Muscle of arm (tissue), 14 donors: ENCODE measurements around the gene TM6SF1. TPM values are rescaled to one million over a fixed set of nuclear protein-coding genes. Genes with fewer than 3 reads are reported as not detected.
"Not testable (repeated sequence)": the region's sequence is repeated elsewhere in the genome, so short reads cannot be mapped to it uniquely, and the experiment has no call there.

ENCODE experiments used
- DNase-seq: peaks from one replicate; pipeline ENCODE4 v3.0.0-alpha.2; 2013
- long read RNA-seq, 11 donors: transcript quantifications; one replicate each; lab custom pipeline, GENCODE V29; 2026
- polyA plus RNA-seq, 12 donors: library from polyadenylated mRNA; unstranded; fragments of 120-200 nt; gene quantifications; one replicate each; pipeline ENCODE4 v1.2.1, GENCODE V29; 2013; ENCODE audit not compliant: insufficient read length in 12 of 12

Gene TM6SF1
- 10 to 100 TPM in 11 of 12 donors, not detected in 1; 22.6 to 77.5 (median 61.1) TPM for polyA plus RNA-seq
- long read RNA-seq, donor 1, partial matches to known transcripts = 85 of 112 reads
- long read RNA-seq, donor 1, other reads (novel, unspliced or antisense) = 27 of 112 reads
- long read RNA-seq, donor 2, transcript TM6SF1-207 (9 exons, 1,020 nt) = minor isoform, 6 of 36 reads
- long read RNA-seq, donor 2, transcript TM6SF1-202 (10 exons, 2,074 nt) = major isoform, 29 of 36 reads
- long read RNA-seq, donor 2, partial matches to known transcripts = 0 of 36 reads
- long read RNA-seq, donor 2, other reads (novel, unspliced or antisense) = 0 of 36 reads
- long read RNA-seq, donor 3, partial matches to known transcripts = 13 of 27 reads
- long read RNA-seq, donor 3, other reads (novel, unspliced or antisense) = 10 of 27 reads
- long read RNA-seq, donor 4, transcript TM6SF1-202 (10 exons, 2,074 nt) = major isoform, 5 of 20 reads
- long read RNA-seq, donor 4, partial matches to known transcripts = 14 of 20 reads
- long read RNA-seq, donor 4, other reads (novel, unspliced or antisense) = 0 of 20 reads
- long read RNA-seq, donor 5, transcript TM6SF1-202 (10 exons, 2,074 nt) = major isoform, 22 of 195 reads
- long read RNA-seq, donor 5, partial matches to known transcripts = 170 of 195 reads
- long read RNA-seq, donor 5, other reads (novel, unspliced or antisense) = 0 of 195 reads
- long read RNA-seq, donor 6, transcript TM6SF1-202 (10 exons, 2,074 nt) = major isoform, 5 of 14 reads
- long read RNA-seq, donor 6, partial matches to known transcripts = 9 of 14 reads
- long read RNA-seq, donor 6, other reads (novel, unspliced or antisense) = 0 of 14 reads
- long read RNA-seq, donor 7, transcript TM6SF1-202 (10 exons, 2,074 nt) = major isoform, 7 of 30 reads
- long read RNA-seq, donor 7, partial matches to known transcripts = 10 of 30 reads
- long read RNA-seq, donor 7, other reads (novel, unspliced or antisense) = 11 of 30 reads
- long read RNA-seq, donor 8, transcript TM6SF1-202 (10 exons, 2,074 nt) = major isoform, 28 of 39 reads
- long read RNA-seq, donor 8, partial matches to known transcripts = 8 of 39 reads
- long read RNA-seq, donor 8, other reads (novel, unspliced or antisense) = 0 of 39 reads
- long read RNA-seq, donor 9, transcript TM6SF1-202 (10 exons, 2,074 nt) = major isoform, 5 of 6 reads
- long read RNA-seq, donor 9, partial matches to known transcripts = 0 of 6 reads
- long read RNA-seq, donor 9, other reads (novel, unspliced or antisense) = 0 of 6 reads
- long read RNA-seq, donor 10, transcript TM6SF1-202 (10 exons, 2,074 nt) = major isoform, 12 of 37 reads
- long read RNA-seq, donor 10, partial matches to known transcripts = 24 of 37 reads
- long read RNA-seq, donor 10, other reads (novel, unspliced or antisense) = 0 of 37 reads
- long read RNA-seq, donor 11, transcript TM6SF1-202 (10 exons, 2,074 nt) = major isoform, 19 of 169 reads
- long read RNA-seq, donor 11, partial matches to known transcripts = 114 of 169 reads
- long read RNA-seq, donor 11, other reads (novel, unspliced or antisense) = 35 of 169 reads

- DNase-seq = no peak
These were observed at the start of gene TM6SF1 for GRCh38 chr15:83106994-83107840. Gene TM6SF1, plus strand, starts transcription at chr15:83107645. Its CDS starts 36 bp downstream, at chr15:83107681.

- DNase-seq = no peak
These were observed 49.6 kb upstream of the TM6SF1 start for GRCh38 chr15:83057696-83058376.

GRCh38 chr15:83061680-83062079, 45.8 kb upstream of the TM6SF1 start:
- no peak for DNase-seq

- no peak for DNase-seq
These were observed 44.7 kb upstream of the TM6SF1 start for GRCh38 chr15:83062768-83063180.

- DNase-seq = no peak
These were observed 43.9 kb upstream of the TM6SF1 start for GRCh38 chr15:83063551-83063950.

GRCh38 chr15:83064859-83065258, 42.6 kb upstream of the TM6SF1 start:
- DNase-seq = no peak

GRCh38 chr15:83065431-83065830, 42.0 kb upstream of the TM6SF1 start:
- no peak for DNase-seq

- DNase-seq = peak; percentile 24
These were observed 41.3 kb upstream of the TM6SF1 start for GRCh38 chr15:83066034-83066733.

- DNase-seq = peak; percentile 88
These were observed 40.5 kb upstream of the TM6SF1 start, which contains the start of gene BTBD1 for GRCh38 chr15:83066734-83067637. Gene BTBD1, minus strand, starts transcription at chr15:83067252. Its CDS starts 101 bp downstream, at chr15:83067151.

- DNase-seq = no peak
These were observed 39.8 kb upstream of the TM6SF1 start for GRCh38 chr15:83067638-83067962.

GRCh38 chr15:83068054-83068453, 39.4 kb upstream of the TM6SF1 start:
- DNase-seq = no peak

- not testable (repeated sequence) for DNase-seq
These were observed 38.2 kb upstream of the TM6SF1 start for GRCh38 chr15:83069211-83069642.

- DNase-seq = no peak
These were observed 29.8 kb upstream of the TM6SF1 start for GRCh38 chr15:83077491-83078230.

- DNase-seq = no peak
These were observed 28.7 kb upstream of the TM6SF1 start for GRCh38 chr15:83078712-83079111.

- no peak for DNase-seq
These were observed 26.0 kb upstream of the TM6SF1 start for GRCh38 chr15:83081256-83082014.

- DNase-seq = no peak
These were observed 24.6 kb upstream of the TM6SF1 start for GRCh38 chr15:83082730-83083386.
